ENCODE data around the gene CAMP. TPM values are rescaled to one million over a fixed set of nuclear protein-coding genes. Genes with fewer than 3 reads are reported as not detected.
A peak's percentile ranks its signal among the peaks of the same experiment; 100 is the strongest.

Gene CAMP
- total RNA-seq, 4 donors from 2014 or later = 0.63 TPM; not detected in 3

GRCh38 chr3:48256557-48256956, 33.3 kb downstream of the CAMP start:
- no peak for DNase-seq (ENCODE audit: low spot score in 2 of 2)
- no peak overlapping the region for H3K27ac ChIP-seq
- peaks cover 0 to 6% (median 0%) of the 10 kb centered on the region in 4 donors for H3K9me3 ChIP-seq
- WGBS, 2 donors = 93 to 97% methylated on average over 8 of the region's 8 CpGs
- TF ChIP-seq EP300 (IDR thresholded peaks at IDR 0.05) (no peak), CTCF (IDR thresholded peaks at IDR 0.05) (no peak), POLR2A (IDR thresholded peaks at IDR 0.05) (no peak)
- no peak overlapping the region for H3K4me3 ChIP-seq
- H3K36me3 ChIP-seq = peaks cover 0 to 61% (median 3%) of the 10 kb centered on the region in 3 donors
- no peaks in the 10 kb centered on the region for H3K27me3 ChIP-seq
- H3K4me1 ChIP-seq = no peaks in the 10 kb centered on the region

GRCh38 chr3:48258530-48258929, 35.2 kb downstream of the CAMP start:
- no peak for TF ChIP-seq EP300 (IDR thresholded peaks at IDR 0.05)
- TF ChIP-seq CTCF (IDR thresholded peaks at IDR 0.05) = no peak
- H3K36me3 ChIP-seq = peaks cover 0 to 64% (median 3%) of the 10 kb centered on the region in 3 donors
- H3K27me3 ChIP-seq = no peaks in the 10 kb centered on the region
- no peak overlapping the region for H3K27ac ChIP-seq
- H3K9me3 ChIP-seq = peaks cover 0 to 6% (median 0%) of the 10 kb centered on the region in 4 donors
- no peaks in the 10 kb centered on the region for H3K4me1 ChIP-seq
- WGBS, 2 donors = 87 to 96% methylated on average over 1 of the region's 1 CpG
- H3K4me3 ChIP-seq = no peak overlapping the region
- no peak for DNase-seq (ENCODE audit: low spot score in 2 of 2)

GRCh38 chr3:48267782-48268181, 44.5 kb downstream of the CAMP start:
- H3K9me3 ChIP-seq = no peaks in the 10 kb centered on the region
- H3K27me3 ChIP-seq = no peaks in the 10 kb centered on the region
- no peak for DNase-seq (ENCODE audit: low spot score in 2 of 2)
- peak overlapping the region in 3 of 4 donors; percentile 20 to 60 (median 44) for H3K27ac ChIP-seq
- H3K4me1 ChIP-seq = peaks cover 0 to 21% (median 4%) of the 10 kb centered on the region in 4 donors
- TF ChIP-seq CTCF (IDR thresholded peaks at IDR 0.05) = no peak
- TF ChIP-seq POLR2A (IDR thresholded peaks at IDR 0.05) = no peak
- no peak for TF ChIP-seq EP300 (IDR thresholded peaks at IDR 0.05)
- peaks cover 0 to 73% (median 0%) of the 10 kb centered on the region in 3 donors for H3K36me3 ChIP-seq
- WGBS, 2 donors = 64 to 72% methylated on average over 2 of the region's 2 CpGs
- H3K4me3 ChIP-seq = no peak overlapping the region

- Histone ChIP-seq H3K4me1 (peaks cover 0 to 21% (median 4%) of the 10 kb centered on the region in 4 donors), H3K4me3 (no peak overlapping the region), H3K9me3 (no peaks in the 10 kb centered on the region), H3K27me3 (no peaks in the 10 kb centered on the region), H3K36me3 (peaks cover 0 to 66% (median 0%) of the 10 kb centered on the region in 3 donors), H3K27ac (peak overlapping the region in 3 of 4 donors; percentile 5 to 60 (median 44))
- no peak for DNase-seq (ENCODE audit: low spot score in 2 of 2)
- TF ChIP-seq EP300 (IDR thresholded peaks at IDR 0.05) (no peak), POLR2A (IDR thresholded peaks at IDR 0.05) (no peak), CTCF (IDR thresholded peaks at IDR 0.05) (no peak)
- 51 to 60% methylated on average over 13 of the region's 13 CpGs for WGBS, 2 donors
These were observed 45.2 kb downstream of the CAMP start for GRCh38 chr3:48268381-48268935.

GRCh38 chr3:48268936-48269561, 45.8 kb downstream of the CAMP start:
- TF ChIP-seq CTCF (IDR thresholded peaks at IDR 0.05) = no peak
- TF ChIP-seq EP300 (IDR thresholded peaks at IDR 0.05) = no peak
- TF ChIP-seq POLR2A (IDR thresholded peaks at IDR 0.05) = no peak
- Histone ChIP-seq H3K36me3 (peaks cover 0 to 61% (median 0%) of the 10 kb centered on the region in 3 donors), H3K4me1 (peaks cover 0 to 21% (median 4%) of the 10 kb centered on the region in 4 donors), H3K9me3 (no peaks in the 10 kb centered on the region), H3K4me3 (no peak overlapping the region), H3K27me3 (no peaks in the 10 kb centered on the region), H3K27ac (peak overlapping the region in 2 of 4 donors; percentile 5 to 60)
- WGBS, 2 donors = 51 to 52% methylated on average over 23 of the region's 23 CpGs
- peak; percentile 17 to 29 for DNase-seq (ENCODE audit: low spot score in 2 of 2)
